ENCODE data around the gene CD300E. TPM values are rescaled to one million over a fixed set of nuclear protein-coding genes. Genes with fewer than 3 reads are reported as not detected.
A peak's percentile ranks its signal among the peaks of the same experiment; 100 is the strongest.

The CD300E gene
- total and polyA plus RNA-seq, 2 of the 13 experiments (the other 11 are each of a cell fraction or from before 2014, with no cell fraction given): not detected

- peak; percentile 93; the same call in 1 of the 2 replicates for TF ChIP-seq AFF4 (CRISPR knock-in tag; IDR thresholded peaks at IDR 0.05)
- peak; percentile 100 for TF ChIP-seq DZIP1 (CRISPR knock-in tag; IDR thresholded peaks at IDR 0.05)
- no peak for TF ChIP-seq EZH2 (conservative IDR thresholded peaks at IDR 0.05; ENCODE audit: low read depth, low read length)
- peak; percentile 98 for TF ChIP-seq HNF1B (CRISPR knock-in tag; IDR thresholded peaks at IDR 0.05)
- peak; percentile 98 for TF ChIP-seq ZNF746 (CRISPR knock-in tag; IDR thresholded peaks at IDR 0.05)
- peak; percentile 97; the same call in 1 of the 2 replicates for TF ChIP-seq ZBTB3 (CRISPR knock-in tag; IDR thresholded peaks at IDR 0.05; ENCODE audit: borderline replicate concordance, low read depth)
- TF ChIP-seq ZBTB26 (CRISPR knock-in tag; IDR thresholded peaks at IDR 0.05; ENCODE audit: borderline replicate concordance): peak; percentile 99
- TF ChIP-seq NCOR1 (IDR thresholded peaks at IDR 0.05; ENCODE audit: borderline replicate concordance, low read length): no peak
- peak; percentile 100 for TF ChIP-seq MXD4 (CRISPR knock-in tag; IDR thresholded peaks at IDR 0.05)
- peak; percentile 100 for TF ChIP-seq ZNF558 (CRISPR knock-in tag; IDR thresholded peaks at IDR 0.05; ENCODE audit: borderline replicate concordance)
- peak; percentile 100 for TF ChIP-seq ZNF747 (CRISPR knock-in tag; IDR thresholded peaks at IDR 0.05; ENCODE audit: borderline replicate concordance)
- TF ChIP-seq KDM2A (CRISPR knock-in tag; IDR thresholded peaks at IDR 0.05; ENCODE audit: borderline replicate concordance, low read depth): peak; percentile 100
- no peak for TF ChIP-seq NR2F2 (IDR thresholded peaks at IDR 0.05; ENCODE audit: borderline replicate concordance, low read depth)
- TF ChIP-seq SP5 (CRISPR knock-in tag; IDR thresholded peaks at IDR 0.05; ENCODE audit: borderline replicate concordance, low read depth): peak; percentile 72
- TF ChIP-seq POLR2G (IDR thresholded peaks at IDR 0.05; ENCODE audit: low read depth, low read length): no peak
- peak; percentile 99 for TF ChIP-seq SNAPC5 (CRISPR knock-in tag; IDR thresholded peaks at IDR 0.05; ENCODE audit: borderline replicate concordance)
These were observed 47.7 kb upstream of the CD300E start (continued) for GRCh38 chr17:74671031-74671771.

Measured in HepG2 (cell line).